Ishikawa (cell line): Measurements from ENCODE around the gene SLC39A7.

Experiments used
- CEBPB ChIP-seq: IDR thresholded peaks from 2 replicates; pipeline ENCODE4 v1.6.1; 2012
- CREB1 ChIP-seq: IDR thresholded peaks from 2 replicates; pipeline ENCODE4 v1.6.1; 2012; ENCODE audit warnings: low read depth
- EGR1 ChIP-seq: IDR thresholded peaks from 2 replicates; pipeline ENCODE4 v1.6.1; 2012
- EP300 ChIP-seq: IDR thresholded peaks from 2 replicates; pipeline ENCODE4 v1.6.1; 2012; ENCODE audit warnings: borderline replicate concordance
- FOXM1 ChIP-seq: IDR thresholded peaks from 2 replicates; pipeline ENCODE4 v1.6.1; 2012; ENCODE audit warnings: low read depth, borderline replicate concordance
- MAX ChIP-seq: IDR thresholded peaks from 2 replicates; pipeline ENCODE4 v1.6.1; 2012
- NFIC ChIP-seq: IDR thresholded peaks from 2 replicates; pipeline ENCODE4 v1.6.1; 2012
- RAD21 ChIP-seq: IDR thresholded peaks from 2 replicates; pipeline ENCODE4 v1.6.1; 2012; ENCODE audit warnings: low read depth
- TAF1 ChIP-seq: IDR thresholded peaks from 2 replicates; pipeline ENCODE4 v1.6.1; 2012; ENCODE audit warnings: low read depth, mild to moderate bottlenecking
- TCF12 ChIP-seq: IDR thresholded peaks from 2 replicates; pipeline ENCODE4 v1.6.1; 2012; ENCODE audit warnings: low read depth
- TEAD4 ChIP-seq: IDR thresholded peaks from 2 replicates; pipeline ENCODE4 v1.6.1; 2012
- USF1 ChIP-seq: IDR thresholded peaks from 2 replicates; pipeline ENCODE4 v1.6.1; 2012
- YY1 ChIP-seq: IDR thresholded peaks from 2 replicates; pipeline ENCODE4 v1.6.1; 2012; ENCODE audit warnings: low read depth
- ZBTB7A ChIP-seq: IDR thresholded peaks from 2 replicates; pipeline ENCODE4 v1.6.1; 2012; ENCODE audit warnings: low read depth
- TF ChIP-seq, protein P1 (sequence below): IDR thresholded peaks from 2 replicates; pipeline ENCODE4 v1.6.1; 2012; ENCODE audit warnings: low read depth, mild to moderate bottlenecking

SLC39A7 gene

DNA sequence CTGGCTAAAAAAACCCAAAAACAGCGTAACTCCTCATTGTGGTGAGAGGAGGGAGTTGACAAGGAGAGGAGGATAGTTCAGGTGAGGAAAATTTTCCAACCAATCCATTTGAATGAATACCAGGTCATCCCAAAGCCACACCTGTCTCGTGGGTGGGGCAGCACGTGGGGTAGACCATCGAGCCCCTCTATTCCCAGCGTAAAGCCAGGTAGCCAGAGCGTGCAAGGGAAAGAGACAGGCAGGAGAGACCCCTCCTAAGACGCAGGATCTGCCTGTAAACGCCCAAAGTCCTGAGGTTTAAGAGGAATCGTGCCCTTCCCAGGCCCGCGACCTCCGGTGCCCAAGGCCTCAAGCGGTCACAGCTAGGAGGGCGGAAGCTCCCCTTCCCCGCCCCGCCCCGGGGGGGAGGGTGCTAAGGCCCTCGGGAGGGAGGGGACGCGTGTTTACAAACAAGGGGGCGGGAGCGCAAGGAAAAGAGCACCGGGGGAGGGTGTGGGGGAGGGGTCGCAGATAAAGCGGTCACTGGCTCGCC lies 914 bp upstream of the SLC39A7 start:
- TF ChIP-seq RAD21 (no peak), MAX (peak; percentile 71), USF1 (peak; percentile 30; the same call in 1 of the 2 replicates), EGR1 (no peak), FOXM1 (no peak), EP300 (no peak)

DNA sequence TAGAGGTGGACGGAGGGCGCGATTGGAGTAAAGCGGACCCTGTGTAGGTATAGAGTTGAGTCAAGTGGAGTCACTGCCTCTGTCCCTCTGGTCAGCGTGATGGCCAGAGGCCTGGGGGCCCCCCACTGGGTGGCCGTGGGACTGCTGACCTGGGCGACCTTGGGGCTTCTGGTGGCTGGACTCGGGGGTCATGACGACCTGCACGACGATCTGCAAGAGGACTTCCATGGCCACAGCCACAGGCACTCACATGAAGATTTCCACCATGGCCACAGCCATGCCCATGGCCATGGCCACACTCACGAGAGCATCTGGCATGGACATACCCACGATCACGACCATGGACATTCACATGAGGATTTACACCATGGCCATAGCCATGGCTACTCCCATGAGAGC lies 479 bp downstream of the SLC39A7 start:
- TF ChIP-seq, protein P1, sequence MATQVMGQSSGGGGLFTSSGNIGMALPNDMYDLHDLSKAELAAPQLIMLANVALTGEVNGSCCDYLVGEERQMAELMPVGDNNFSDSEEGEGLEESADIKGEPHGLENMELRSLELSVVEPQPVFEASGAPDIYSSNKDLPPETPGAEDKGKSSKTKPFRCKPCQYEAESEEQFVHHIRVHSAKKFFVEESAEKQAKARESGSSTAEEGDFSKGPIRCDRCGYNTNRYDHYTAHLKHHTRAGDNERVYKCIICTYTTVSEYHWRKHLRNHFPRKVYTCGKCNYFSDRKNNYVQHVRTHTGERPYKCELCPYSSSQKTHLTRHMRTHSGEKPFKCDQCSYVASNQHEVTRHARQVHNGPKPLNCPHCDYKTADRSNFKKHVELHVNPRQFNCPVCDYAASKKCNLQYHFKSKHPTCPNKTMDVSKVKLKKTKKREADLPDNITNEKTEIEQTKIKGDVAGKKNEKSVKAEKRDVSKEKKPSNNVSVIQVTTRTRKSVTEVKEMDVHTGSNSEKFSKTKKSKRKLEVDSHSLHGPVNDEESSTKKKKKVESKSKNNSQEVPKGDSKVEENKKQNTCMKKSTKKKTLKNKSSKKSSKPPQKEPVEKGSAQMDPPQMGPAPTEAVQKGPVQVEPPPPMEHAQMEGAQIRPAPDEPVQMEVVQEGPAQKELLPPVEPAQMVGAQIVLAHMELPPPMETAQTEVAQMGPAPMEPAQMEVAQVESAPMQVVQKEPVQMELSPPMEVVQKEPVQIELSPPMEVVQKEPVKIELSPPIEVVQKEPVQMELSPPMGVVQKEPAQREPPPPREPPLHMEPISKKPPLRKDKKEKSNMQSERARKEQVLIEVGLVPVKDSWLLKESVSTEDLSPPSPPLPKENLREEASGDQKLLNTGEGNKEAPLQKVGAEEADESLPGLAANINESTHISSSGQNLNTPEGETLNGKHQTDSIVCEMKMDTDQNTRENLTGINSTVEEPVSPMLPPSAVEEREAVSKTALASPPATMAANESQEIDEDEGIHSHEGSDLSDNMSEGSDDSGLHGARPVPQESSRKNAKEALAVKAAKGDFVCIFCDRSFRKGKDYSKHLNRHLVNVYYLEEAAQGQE: no peak
- TF ChIP-seq CEBPB (no peak), RAD21 (no peak), EP300 (no peak), TEAD4 (no peak), CREB1 (no peak), USF1 (no peak), FOXM1 (no peak), EGR1 (no peak), TCF12 (no peak), MAX (no peak), TAF1 (no peak), NFIC (no peak), ZBTB7A (no peak), YY1 (no peak)

GRCh38 chr6:33201935-33202334 lies 1.3 kb downstream of the SLC39A7 start:
- TF ChIP-seq ZBTB7A: no peak
- TF ChIP-seq, protein P1: no peak
- no peak for TF ChIP-seq USF1
- no peak for TF ChIP-seq TAF1
- TF ChIP-seq MAX: no peak
- TF ChIP-seq EGR1: no peak
- no peak for TF ChIP-seq YY1
- TF ChIP-seq CEBPB: no peak
- TF ChIP-seq RAD21: no peak
- no peak for TF ChIP-seq CREB1
- TF ChIP-seq TEAD4: no peak
- no peak for TF ChIP-seq TCF12
- TF ChIP-seq NFIC: no peak

DNA sequence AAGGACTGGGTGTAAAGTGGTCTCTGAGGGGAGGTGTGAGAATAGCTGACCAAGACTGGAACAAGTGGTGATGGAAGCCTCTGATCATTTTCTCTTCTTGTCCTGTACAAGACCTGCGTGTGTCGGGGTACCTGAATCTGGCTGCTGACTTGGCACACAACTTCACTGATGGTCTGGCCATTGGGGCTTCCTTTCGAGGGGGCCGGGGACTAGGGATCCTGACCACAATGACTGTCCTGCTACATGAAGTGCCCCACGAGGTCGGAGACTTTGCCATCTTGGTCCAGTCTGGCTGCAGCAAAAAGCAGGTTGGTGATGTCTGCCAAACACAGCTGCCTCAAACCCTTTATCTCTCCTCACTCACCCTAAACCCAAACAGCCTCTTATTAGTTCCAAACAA lies 2.1 kb downstream of the SLC39A7 start:
- TF ChIP-seq ZBTB7A (no peak), NFIC (no peak), EGR1 (no peak), USF1 (no peak)
- TF ChIP-seq, protein P1: no peak
